Endothelial cell of umbilical vein (primary cell): ENCODE data around the gene EPHA8. TPM values are rescaled to one million over a fixed set of nuclear protein-coding genes. Genes with fewer than 3 reads are reported as not detected.

Experiments used
- BruUV-seq: library from RNA; stranded (reverse); fragments of 400-500 nt; replicated peaks from 2 replicates; lab custom pipeline; 2021; lab: Mats Ljungman, UMichigan
- CTCF ChIA-PET: fragments of 300-600, 350-600 bp; sonication (Branson Sonifier 250); formaldehyde crosslinking; loops from one replicate; lab custom pipeline; 2021; ENCODE audit warnings: antibody characterized with exemption, inconsistent platforms; lab: Charles Lee
- POLR2A ChIA-PET: fragments of 300-600, 350-600 bp; sonication (Branson Sonifier 250); formaldehyde crosslinking; loops from one replicate; lab custom pipeline; 2021; ENCODE audit warnings: antibody characterized with exemption, inconsistent platforms; lab: Charles Lee
- DNase-seq: peaks from one replicate; pipeline ENCODE4 v3.0.0-alpha.2; 2011; ENCODE audit warnings: low read depth, low spot score
- FAIRE-seq: peaks from 2 replicates; lab custom pipeline; 2011; peaks lifted over from hg19 to GRCh38; lab: Jason Lieb, UNC
- H2AFZ ChIP-seq: 2 replicates; pipeline ENCODE4 v1.6.0; 2012; ENCODE audit warnings: low read depth, low read length, control low read depth, inconsistent platforms
- H3K27ac ChIP-seq: 2 replicates; pipeline ENCODE4 v1.5.1; 2011; ENCODE audit warnings: low read depth, mild to moderate bottlenecking, control low read depth, low read length, moderate library complexity; ENCODE audit not compliant: insufficient read depth
- H3K27me3 ChIP-seq, 2 experiments: 2 replicates each; pipeline versions ENCODE4 v1.6.0 to v1.6.1; 2011; ENCODE audit warnings: low read length in 2 of 2, mixed read lengths in 1 of 2; ENCODE audit not compliant: control insufficient read depth in 2 of 2, insufficient read depth in 2 of 2
- H3K36me3 ChIP-seq, 2 experiments: 2 replicates in 1 of 2; 3 replicates in 1 of 2; pipeline ENCODE4 v1.5.1; 2011; ENCODE audit warnings: low read length in 2 of 2, mild to moderate bottlenecking in 1 of 2, moderate library complexity in 1 of 2; ENCODE audit not compliant: control insufficient read depth in 2 of 2, insufficient read depth in 2 of 2; ENCODE audit errors: extremely low read depth in 1 of 2
- H3K4me1 ChIP-seq: 3 replicates; pipeline ENCODE4 v1.5.1; 2011; ENCODE audit warnings: mild to moderate bottlenecking, low read length; ENCODE audit not compliant: control insufficient read depth, insufficient read depth; ENCODE audit errors: extremely low read depth
- H3K4me2 ChIP-seq: 2 replicates; pipeline ENCODE4 v1.6.1; 2011; ENCODE audit warnings: low read length, control low read depth, mixed read lengths; ENCODE audit not compliant: insufficient read depth
- H3K4me3 ChIP-seq, 3 experiments: fragments of 200-600 bp in 1 of 3; sonication (generic), shearing (Covaris generic) in 1 of 3; replicated peaks in 1 of 3; 2 replicates each; pipeline ENCODE4 v1.5.1; 2011 to 2016; ENCODE audit warnings: control low read depth in 3 of 3, low read length in 3 of 3, mild to moderate bottlenecking in 2 of 3, inconsistent platforms in 1 of 3, low read depth in 1 of 3, moderate library complexity in 1 of 3; ENCODE audit not compliant: insufficient read depth in 1 of 3
- H3K79me2 ChIP-seq: 2 replicates; pipeline ENCODE4 v1.6.0; 2012; ENCODE audit warnings: low read length, inconsistent platforms; ENCODE audit not compliant: control insufficient read depth, insufficient read depth
- H3K9ac ChIP-seq: replicated peaks from 2 replicates; pipeline ENCODE3; 2011; ENCODE audit warnings: low read length, control low read depth; ENCODE audit not compliant: insufficient read depth; ENCODE audit errors: extremely low read depth
- H3K9me1 ChIP-seq: replicated peaks from 3 replicates; pipeline ENCODE4 v1.6.0; 2011; ENCODE audit warnings: mild to moderate bottlenecking, low read length; ENCODE audit not compliant: control insufficient read depth, insufficient read depth; ENCODE audit errors: extremely low read depth
- H3K9me3 ChIP-seq: replicated peaks from 2 replicates; pipeline ENCODE4 v1.5.1; 2012; ENCODE audit warnings: low read length, inconsistent platforms; ENCODE audit not compliant: control insufficient read depth, insufficient read depth
- H4K20me1 ChIP-seq: replicated peaks from 2 replicates; pipeline ENCODE3; 2011; ENCODE audit warnings: mild to moderate bottlenecking, low read length; ENCODE audit not compliant: control insufficient read depth, insufficient read depth; ENCODE audit errors: extremely low read depth
- EZH2 ChIP-seq: IDR thresholded peaks from 2 replicates; pipeline ENCODE4 v1.6.1; 2012; ENCODE audit warnings: borderline replicate concordance, low read depth, mild to moderate bottlenecking, moderate library complexity, low read length, inconsistent platforms; ENCODE audit not compliant: severe bottlenecking
- FOS ChIP-seq: IDR thresholded peaks from 2 replicates; pipeline ENCODE4 v1.6.1; 2011; ENCODE audit warnings: mild to moderate bottlenecking, low read length, moderate library complexity, borderline replicate concordance; ENCODE audit not compliant: insufficient read depth
- POLR2A ChIP-seq: IDR thresholded peaks from 2 replicates; pipeline ENCODE4 v1.6.1; 2012; ENCODE audit warnings: low read depth, mild to moderate bottlenecking, control low read depth, low read length
- POLR2AphosphoS5 ChIP-seq: IDR thresholded peaks from 2 replicates; pipeline ENCODE4 v1.6.1; 2012; ENCODE audit warnings: low read depth, mild to moderate bottlenecking, control low read depth, low read length, moderate library complexity; ENCODE audit not compliant: insufficient read depth
- dilution Hi-C: fragments of 300-500 bp; cut with MboI; formaldehyde crosslinking; loops from one replicate; pipeline ENCODE4 v1.15.0; 2019; ENCODE audit warnings: low sequenced_read_pairs; ENCODE audit not compliant: extremely low pct_ligation_motif_present
- intact Hi-C: fragments of 100-400 bp; cut with micrococcal nuclease; formaldehyde crosslinking; loops from one replicate; pipeline ENCODE4 v1.10.0; 2022
- polyA plus RNA-seq, 4 experiments: library from polyadenylated mRNA; depleted of rRNA in 3 of 4; stranded (reverse) in 3 of 4; unstranded in 1 of 4; fragments of >200 nt; gene quantifications; 2 replicates each; pipeline versions ENCODE4 v1.2.1 to v1.2.3, GENCODE V29; 2011 to 2012; ENCODE audit warnings: missing spikeins in 1 of 4
- total RNA-seq: library from RNA; stranded (reverse); gene quantifications from 2 replicates; pipeline ENCODE4 v1.2.3, GENCODE V29; 2021
- TF ChIP-seq, protein P1 (sequence below), 2 donors: IDR thresholded peaks; 1 replicate in 1 of 2; 2 replicates in 1 of 2; pipeline ENCODE4 v1.5.1; 2011; ENCODE audit warnings: low read length in 2 of 2, mild to moderate bottlenecking in 2 of 2, moderate library complexity in 2 of 2, control low read depth in 1 of 2, inconsistent platforms in 1 of 2, low read depth in 1 of 2; ENCODE audit not compliant: insufficient read depth in 1 of 2; ENCODE audit errors: extremely low read depth in 1 of 2
- TF ChIP-seq, protein P2 (sequence below): IDR thresholded peaks from 2 replicates; pipeline ENCODE4 v1.6.1; 2011; ENCODE audit not compliant: insufficient read depth, insufficient read length

EPHA8 gene
- total and polyA plus RNA-seq, 2 donors (not counting 3 experiments of a cell fraction or from before 2014, with no cell fraction given): not detected

GRCh38 chr1:22641906-22642636, 78.8 kb downstream of the EPHA8 start:
- Histone ChIP-seq H3K9me3 (no peaks in the 10 kb centered on the region), H3K4me1 (no peaks in the 10 kb centered on the region), H4K20me1 (no peaks in the 10 kb centered on the region), H3K9ac (no peak overlapping the region), H3K79me2 (no peaks in the 10 kb centered on the region), H3K27me3 (no peaks in the 10 kb centered on the region), H3K27ac (no peak overlapping the region), H3K36me3 (no peaks in the 10 kb centered on the region), H3K4me3 (no peak overlapping the region), H2AFZ (no peak overlapping the region), H3K9me1 (no peaks in the 10 kb centered on the region), H3K4me2 (no peak overlapping the region)
- BruUV-seq: no TSS peak
- dilution Hi-C loops (no loop called here), intact Hi-C loops (loop anchor here (1.0 to 5.0 kb wide), 2 partner anchors 222 to 945 kb away; no protein-coding TSS in a partner anchor)
- CTCF ChIA-PET: interaction anchor here (0.6 to 5.5 kb wide), 22 partner anchors 8 to 1971 kb away, joined by 3 to 154 read pairs (median 4); partner anchors contain the start of gene ZBTB40
- POLR2A ChIA-PET: no interaction called here
- DNase-seq (peak; percentile 43), FAIRE-seq (peak; percentile 86)
- TF ChIP-seq, protein P1, sequence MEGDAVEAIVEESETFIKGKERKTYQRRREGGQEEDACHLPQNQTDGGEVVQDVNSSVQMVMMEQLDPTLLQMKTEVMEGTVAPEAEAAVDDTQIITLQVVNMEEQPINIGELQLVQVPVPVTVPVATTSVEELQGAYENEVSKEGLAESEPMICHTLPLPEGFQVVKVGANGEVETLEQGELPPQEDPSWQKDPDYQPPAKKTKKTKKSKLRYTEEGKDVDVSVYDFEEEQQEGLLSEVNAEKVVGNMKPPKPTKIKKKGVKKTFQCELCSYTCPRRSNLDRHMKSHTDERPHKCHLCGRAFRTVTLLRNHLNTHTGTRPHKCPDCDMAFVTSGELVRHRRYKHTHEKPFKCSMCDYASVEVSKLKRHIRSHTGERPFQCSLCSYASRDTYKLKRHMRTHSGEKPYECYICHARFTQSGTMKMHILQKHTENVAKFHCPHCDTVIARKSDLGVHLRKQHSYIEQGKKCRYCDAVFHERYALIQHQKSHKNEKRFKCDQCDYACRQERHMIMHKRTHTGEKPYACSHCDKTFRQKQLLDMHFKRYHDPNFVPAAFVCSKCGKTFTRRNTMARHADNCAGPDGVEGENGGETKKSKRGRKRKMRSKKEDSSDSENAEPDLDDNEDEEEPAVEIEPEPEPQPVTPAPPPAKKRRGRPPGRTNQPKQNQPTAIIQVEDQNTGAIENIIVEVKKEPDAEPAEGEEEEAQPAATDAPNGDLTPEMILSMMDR (IDR thresholded peaks at IDR 0.05; ENCODE audit: extremely low read depth in 1 of 2, insufficient read depth in 1 of 2, low read depth in 1 of 2, low read length in 2 of 2): peak; percentile 85 to 94
- TF ChIP-seq FOS: no peak

GRCh38 chr1:22643381-22643780, 80.1 kb downstream of the EPHA8 start, which contains the start of gene C1QC:
C1QC (plus strand) TSS chr1:22643633; CDS start chr1:22644024, 391 bp downstream.
- Histone ChIP-seq H3K27me3 (no peaks in the 10 kb centered on the region), H3K36me3 (no peaks in the 10 kb centered on the region), H3K4me1 (no peaks in the 10 kb centered on the region), H2AFZ (no peak within 1 kb of the TSS), H3K4me2 (no peak within 1 kb of the TSS), H3K9ac (no peak within 1 kb of the TSS), H4K20me1 (no peaks in the 10 kb centered on the region), H3K9me3 (no peaks in the 10 kb centered on the region), H3K4me3 (no peak within 1 kb of the TSS), H3K27ac (no peak within 1 kb of the TSS), H3K9me1 (no peaks in the 10 kb centered on the region), H3K79me2 (no peaks in the 10 kb centered on the region)
- POLR2A ChIA-PET: no interaction called here
- BruUV-seq: no TSS peak
- TF ChIP-seq POLR2A (no peak), FOS (no peak), EZH2 (no peak), POLR2AphosphoS5 (no peak)
- TF ChIP-seq, protein P2, sequence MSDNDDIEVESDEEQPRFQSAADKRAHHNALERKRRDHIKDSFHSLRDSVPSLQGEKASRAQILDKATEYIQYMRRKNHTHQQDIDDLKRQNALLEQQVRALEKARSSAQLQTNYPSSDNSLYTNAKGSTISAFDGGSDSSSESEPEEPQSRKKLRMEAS: no peak
- CTCF ChIA-PET: interaction anchor here (0.5 to 5.5 kb wide), 5 partner anchors 9 to 680 kb away, joined by 3 to 154 read pairs (median 4); no protein-coding TSS in a partner anchor
- FAIRE-seq: no peak
- DNase-seq: no peak
- intact Hi-C loops (loop anchor here (5.0 kb wide), 1 partner anchor 946 kb away; no protein-coding TSS in a partner anchor), dilution Hi-C loops (no loop called here)
